Stromal cell of bone marrow (primary cell): ENCODE data around the gene PPP4R3B.
A peak's percentile ranks its signal among the peaks of the same experiment; 100 is the strongest.
"Not testable (repeated sequence)": the region's sequence is repeated elsewhere in the genome, so short reads cannot be mapped to it uniquely, and the experiment has no call there.

Experiments used
- DNase-seq: peaks from one replicate; pipeline ENCODE4 v3.0.0-alpha.2; 2012; ENCODE audit warnings: low read depth

The PPP4R3B gene

DNA sequence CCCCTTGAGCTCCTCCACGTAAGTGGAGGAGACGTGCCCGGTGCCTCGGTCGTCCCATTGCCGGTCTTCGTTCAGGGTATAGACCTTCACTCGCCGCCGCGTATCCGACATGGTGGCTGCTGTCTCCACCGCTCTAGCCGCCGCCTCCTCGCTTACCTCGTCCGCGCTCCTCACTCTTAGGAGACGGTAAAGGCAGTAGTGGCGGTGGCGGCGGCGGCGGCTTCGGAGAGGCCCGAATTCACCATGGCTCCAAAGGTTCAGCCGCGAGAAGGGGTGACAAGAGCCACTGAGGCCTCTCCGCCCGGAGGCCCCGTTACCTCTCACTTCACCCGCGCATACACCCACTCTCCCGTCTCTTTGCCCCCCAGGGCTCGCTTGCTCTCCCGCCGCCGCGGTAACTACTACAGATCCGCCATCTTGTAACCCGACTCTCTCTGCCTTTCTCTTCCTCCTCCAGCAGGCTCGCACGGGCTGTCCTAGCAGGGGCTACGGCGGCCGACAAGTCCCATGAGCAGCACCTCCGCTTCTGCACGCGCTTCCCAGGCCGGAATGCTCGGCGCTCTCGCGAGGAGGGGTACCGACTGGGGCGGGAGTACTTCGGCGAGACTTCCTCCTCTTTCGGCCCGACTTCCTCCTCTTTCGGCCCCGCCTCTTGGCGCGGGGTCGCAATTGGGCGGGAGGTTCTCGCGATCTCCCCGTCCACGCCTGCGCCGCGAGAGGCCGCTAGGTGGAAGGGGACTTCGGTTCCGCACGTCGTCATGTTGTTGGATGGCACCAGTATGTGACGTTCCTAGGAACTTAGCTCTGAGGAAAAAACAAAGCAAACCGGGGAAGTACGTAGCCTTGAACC, at the start of gene PPP4R3B:
PPP4R3B (minus strand) TSS at position 448 of the 850 bp plus-strand sequence; CDS start at position 111, 337 bp downstream.
- peak; percentile 99 for DNase-seq

DNA sequence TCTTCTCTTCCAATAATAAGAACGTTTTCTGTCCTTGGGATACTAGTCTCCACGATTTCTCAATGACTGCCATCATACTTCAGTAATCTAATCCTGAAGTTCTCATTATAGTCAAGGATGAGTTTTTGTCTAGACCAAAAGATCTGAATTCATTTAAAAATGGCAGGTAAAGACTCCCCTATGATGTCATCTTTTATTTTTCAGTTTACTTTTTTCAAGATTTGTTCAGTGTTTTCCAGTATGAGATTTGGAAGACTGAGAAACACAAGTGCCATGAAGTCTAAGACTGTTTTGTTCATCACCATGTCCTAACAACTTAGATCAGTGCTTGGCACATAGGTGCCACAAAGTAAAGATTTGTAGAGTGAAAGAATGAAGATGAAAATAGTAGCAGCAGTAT, 35.8 kb upstream of the PPP4R3B start:
- DNase-seq, result no peak

DNA sequence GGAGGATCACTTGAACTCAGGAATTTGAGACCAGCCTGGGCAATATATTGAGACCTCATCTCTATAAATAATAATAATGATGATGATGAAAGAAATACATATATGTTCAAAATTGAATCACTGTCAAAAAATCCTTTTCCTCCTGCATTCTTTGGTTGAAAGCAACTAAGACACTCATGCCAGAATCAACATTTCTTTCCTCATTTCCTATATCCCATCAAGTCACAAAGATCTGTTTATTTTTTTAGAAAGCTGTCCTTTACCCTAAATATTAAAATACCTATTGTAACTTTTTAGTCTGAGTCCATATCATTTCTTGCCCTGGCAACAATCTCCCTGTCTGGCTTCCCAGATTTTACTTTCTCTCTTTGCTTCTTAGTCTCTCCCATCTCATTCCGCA, 31.8 kb upstream of the PPP4R3B start:
- DNase-seq, result no peak

DNA sequence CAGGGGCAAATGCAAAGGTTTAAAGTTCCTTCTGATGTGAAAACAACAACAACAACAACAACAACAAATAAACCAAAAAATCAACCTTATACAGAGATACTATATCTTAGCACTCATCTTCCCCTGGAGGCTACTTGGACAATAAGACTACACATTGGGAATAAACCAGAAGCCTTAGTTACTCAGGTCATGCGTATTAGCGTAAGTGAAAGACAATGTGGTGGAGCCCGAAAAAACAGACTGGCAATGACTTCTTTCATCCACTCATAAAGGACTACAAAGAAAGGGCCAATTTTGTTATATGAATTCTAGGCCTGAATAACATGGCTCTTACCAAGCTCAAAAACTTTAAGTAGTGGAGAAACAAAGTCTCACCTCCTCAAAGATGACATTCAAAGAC, 19.4 kb upstream of the PPP4R3B start:
- no peak for DNase-seq

DNA sequence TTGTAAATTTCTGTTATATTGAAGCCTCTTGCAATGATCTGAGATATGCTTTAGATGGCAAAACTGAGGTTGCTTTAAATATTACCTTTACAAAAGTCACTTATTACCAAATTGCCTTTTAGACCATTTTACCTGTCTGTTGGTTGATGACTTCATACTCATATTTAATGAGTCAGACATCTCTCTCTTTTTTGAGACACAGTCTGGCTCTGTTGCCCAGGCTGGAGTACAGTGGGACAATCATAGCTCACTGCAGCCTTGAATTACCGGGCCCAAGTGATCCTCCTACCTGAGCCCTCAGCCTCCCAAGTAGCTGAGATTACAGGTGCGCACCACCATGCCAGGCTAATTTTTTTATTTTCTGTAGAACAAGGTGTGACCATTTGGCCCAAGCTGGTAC, 11.5 kb upstream of the PPP4R3B start:
- DNase-seq, result no peak

DNA sequence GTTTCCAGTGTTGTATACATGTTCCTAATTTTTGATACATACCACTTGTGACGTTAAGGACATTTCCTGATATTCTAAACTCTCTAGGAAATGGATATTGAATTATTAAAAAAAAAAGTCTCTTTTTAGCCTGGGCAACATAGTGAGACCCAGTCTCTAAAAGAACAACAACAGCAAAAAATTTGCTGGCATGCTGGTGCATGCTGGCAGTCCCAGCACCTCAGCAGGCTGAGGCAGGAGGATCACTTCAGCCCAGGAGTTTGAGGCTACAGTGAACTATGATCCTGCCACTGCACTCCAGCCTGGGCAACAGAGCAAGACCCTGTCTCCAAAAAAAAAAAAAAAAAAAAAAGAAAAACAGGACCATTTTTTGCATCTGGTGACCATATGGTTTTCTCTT, 10.5 kb upstream of the PPP4R3B start:
- DNase-seq, result no peak

DNA sequence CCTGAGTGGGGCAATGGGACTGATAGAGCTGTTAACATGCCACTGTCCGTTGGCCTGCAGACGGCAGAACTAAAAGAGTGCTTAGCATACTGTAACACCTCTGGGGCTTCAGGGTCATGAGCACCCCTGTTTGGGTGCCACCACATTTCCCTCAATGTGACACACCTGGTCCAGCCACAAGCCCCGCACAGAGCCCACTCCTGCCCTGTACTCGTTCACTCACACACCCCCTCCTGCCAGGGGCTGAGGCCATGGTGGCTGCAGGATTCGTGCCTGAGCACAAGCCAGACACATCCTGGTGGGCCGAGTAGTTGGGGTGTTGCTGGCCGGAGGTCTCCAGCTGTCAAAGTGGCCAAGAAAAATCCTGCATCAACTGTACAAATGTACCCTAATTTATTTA, 4.4 kb upstream of the PPP4R3B start:
- no peak for DNase-seq

DNA sequence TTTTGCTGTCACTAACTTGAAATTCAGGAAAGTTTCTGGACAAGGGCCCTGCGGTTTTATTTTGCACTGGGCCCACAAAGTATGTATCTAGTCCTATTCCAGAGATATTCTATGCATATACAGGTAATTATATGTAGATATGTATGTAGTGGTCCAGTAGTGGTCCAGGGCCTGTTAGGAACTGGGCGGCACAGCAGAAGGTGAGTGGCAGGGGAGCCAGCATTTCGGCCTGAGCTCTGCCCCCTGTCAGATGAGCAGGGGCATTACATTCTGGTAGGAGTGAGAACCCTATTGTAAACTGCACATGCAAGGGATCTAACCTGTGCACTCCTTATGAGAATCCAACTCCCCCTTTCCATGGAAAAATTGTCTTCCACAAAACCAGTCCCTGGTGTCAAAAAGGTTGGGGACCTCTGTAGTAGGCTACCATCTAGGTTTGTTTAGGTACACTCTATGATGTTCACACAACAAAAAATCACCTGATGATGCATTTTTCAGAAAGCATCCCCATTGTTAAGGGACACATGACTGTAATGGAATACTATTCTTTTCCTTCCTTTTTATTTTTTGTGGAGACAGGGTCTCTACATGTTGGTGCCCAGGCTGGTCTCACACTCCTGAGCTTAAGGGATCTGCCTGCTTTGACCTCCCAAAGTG, 2.8 kb upstream of the PPP4R3B start:
- DNase-seq, result no peak

DNA sequence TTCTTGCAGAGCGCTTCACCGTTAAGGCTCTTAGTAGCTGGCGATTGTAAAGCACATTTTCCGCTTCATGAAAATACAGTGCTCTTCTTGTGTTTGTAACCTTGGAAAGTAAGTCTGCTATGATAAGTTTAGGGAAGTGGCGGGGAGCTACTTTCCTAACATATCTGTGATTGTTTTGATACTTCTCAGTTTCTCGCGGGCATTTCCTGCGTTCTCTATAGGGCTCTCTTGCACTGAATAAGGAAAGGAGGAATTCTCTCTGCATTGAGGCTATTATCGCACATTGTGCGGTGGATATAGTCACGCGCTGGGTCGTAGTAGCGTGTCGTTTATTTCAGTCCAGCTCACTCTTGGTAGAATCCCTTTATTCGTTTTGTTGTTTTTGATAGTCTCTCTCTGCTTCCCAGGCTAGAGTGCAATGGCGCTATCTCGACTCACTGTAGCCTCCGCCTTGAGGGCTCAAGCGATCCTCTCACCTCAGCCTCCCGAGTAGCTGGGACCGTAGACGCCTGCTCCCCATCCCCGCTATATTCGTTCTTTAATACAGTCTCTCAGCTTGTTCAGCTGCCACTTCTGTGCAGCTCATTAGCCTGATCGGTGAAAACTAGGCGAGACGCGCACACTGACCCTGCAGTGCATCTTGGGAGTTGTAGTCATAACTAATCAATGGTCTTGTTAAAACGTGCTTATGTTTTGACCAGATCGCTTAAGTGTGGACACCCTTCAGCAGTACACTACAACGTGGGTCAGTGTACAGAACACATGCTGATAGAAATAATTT, 1.0 kb upstream of the PPP4R3B start:
- peak; percentile 34 for DNase-seq

DNA sequence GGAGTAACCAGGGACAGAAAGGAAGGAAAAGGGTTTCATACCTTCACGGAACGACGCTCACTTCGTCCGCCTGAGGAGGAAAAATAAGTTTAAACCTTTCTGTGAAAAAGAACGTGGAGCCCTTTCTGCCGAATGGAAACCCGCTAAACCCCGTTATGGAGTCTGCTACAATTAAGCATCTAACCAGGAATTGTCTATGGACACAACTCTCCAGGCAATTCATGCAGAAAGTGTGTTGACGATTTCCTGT, 528 bp upstream of the PPP4R3B start:
- no peak for DNase-seq

DNA sequence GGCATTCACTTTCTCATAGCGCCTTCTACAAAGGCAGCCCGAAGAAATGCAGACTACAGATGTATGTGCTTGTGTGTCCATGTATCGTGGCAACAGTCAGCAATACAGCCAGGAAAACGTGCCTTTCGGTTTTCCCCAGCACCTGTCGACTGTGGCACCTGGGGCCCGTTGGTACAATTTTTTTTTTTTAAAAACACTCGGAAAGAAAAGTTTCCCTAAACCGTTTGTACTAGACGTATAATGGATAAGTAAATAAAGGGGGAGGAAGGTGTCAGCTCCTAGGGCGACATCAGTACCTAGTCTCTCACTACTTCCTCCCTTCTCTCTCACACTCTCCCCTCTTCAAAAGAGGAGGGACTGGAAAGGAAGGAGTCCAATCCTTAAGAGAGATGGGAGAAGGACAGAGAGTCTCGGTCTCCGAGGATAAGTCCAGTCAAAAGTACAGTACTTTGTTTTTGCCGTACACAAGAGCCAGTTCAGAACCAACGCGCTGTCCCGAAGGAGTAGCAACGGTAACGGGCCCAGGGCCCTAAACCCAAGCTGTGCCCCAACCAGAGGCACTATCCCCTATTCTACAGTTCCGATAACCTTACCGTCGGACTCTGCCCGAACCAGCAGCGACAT, 759 bp downstream of the PPP4R3B start:
- DNase-seq, result peak; percentile 30

DNA sequence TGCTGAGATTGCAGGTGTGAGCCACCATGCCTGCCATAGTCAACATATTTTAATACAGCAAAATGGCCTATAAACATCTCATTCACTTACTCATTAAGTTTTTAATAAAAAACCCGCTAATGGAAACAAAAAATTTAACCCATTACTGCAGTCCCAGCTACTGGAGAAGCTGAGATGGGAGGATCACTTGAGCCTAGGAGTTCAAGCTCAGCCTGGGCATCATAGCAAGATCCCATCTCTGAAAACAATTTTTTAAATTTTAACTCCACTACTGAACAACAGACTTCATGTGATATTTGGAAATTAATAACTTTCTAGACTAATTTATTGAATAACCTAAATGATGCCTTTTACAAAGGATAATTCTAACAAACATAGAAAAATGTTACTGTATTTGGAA, 5.4 kb downstream of the PPP4R3B start:
- DNase-seq, result no peak

DNA sequence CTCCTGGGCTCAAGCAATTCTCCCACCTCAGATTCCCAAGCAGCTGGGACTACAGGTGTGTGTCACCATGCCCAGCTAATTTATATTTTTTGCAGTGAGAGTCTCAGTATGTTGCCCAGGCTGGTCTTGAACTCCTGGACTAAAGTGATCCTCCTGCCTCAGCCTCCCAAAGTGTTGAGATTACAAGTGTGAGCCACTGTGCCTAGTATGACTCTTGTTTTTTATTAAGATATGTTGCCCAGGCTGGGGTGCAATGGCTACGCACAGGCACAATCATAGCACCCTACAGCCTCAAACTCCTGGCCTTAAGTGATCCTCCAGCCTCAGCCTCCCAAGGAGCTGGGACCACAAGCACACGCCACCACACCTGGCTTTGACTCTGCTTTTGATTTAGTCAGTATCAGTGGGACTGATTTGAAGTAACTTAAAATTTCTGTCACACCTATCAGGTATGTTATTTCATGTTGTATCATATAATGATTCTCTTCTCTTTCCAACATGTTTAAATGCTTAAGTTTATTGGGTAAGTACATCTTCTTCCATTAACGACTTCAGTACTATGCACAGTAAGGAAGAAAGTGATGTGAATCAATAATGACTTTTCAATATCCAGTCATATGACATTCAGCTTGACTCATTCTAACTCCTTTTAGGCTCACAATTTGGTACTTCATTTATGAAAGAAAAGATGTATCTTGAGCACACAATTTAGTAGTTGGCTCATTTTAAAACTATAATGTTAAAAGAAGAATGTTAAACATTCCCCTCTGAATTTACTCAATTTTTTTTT, 6.3 kb downstream of the PPP4R3B start:
- DNase-seq, result no peak

DNA sequence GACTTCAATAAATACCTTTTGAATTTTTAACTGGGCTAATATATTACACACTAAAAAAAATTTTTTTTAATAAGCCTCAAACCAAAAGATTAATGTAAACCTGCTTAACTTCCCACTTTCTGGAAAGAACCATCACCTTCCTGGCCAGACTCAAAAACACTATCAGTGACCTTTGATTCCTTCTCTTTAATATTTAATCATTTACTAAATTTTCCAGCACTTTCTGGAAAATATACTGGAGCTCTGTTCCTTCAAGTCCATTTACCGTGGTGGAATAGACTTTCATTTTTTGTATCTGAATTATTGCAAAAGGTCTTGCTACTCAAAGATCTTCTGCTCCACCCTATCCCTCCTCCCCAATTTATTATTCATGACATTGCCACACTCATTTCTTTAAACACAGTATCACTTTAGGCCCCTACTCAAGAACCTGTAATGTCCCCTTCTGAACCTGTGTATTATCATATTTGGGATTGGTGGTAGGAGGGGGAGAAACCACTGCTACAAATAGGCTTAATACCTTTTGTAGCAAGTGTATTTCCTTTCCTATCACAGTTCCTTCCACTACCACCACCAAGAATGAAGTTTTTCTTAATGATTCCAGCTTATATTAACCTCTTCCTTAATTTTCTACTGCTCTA, 7.4 kb downstream of the PPP4R3B start:
- no peak for DNase-seq

DNA sequence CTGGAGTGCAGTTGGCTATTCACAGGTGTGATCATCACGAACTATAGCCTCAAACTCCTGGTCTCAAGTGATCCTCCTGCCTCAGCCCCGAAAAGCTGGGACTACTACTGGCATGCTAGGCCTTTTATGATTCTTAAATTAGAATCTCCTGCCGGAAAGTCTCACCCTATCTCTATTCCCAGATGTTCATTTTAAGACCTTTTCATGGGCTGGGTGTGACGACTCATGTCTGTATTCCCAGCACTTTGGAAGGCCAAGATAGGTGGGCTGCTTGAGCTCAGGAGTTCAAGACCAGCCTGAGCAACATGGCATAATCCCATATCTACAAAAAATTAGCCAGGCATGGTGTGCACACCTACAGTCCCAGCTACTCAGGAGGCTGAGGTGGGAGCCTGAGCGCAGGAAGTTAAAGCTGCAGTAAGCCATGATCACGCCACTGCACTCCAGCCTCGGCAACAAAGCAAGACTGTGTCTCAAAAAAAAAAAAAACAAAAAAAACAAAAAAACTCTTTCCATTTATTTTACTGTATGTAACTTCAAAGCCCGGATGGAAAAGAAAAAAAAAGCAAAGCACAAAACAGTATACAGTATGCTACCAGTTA, 8.1 kb downstream of the PPP4R3B start:
- no peak for DNase-seq

DNA sequence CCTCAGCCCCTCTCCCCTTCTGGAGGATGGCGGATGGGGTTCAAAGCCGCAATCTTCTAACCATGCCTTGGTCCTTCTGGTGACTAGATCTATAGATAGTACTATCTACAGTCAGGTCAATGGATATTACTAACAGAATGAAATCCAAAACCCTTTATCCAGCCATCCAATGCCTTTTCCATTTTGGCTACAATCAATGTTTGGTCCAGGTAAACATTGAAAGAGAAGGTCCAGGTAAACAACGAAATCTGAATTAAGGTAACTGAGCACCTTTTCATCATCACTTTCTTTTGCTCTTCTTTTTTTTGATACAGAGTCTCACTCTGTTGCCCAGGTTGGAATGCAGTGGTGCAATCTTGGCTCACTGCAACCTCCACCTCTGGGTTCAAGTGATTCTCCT, 9.7 kb downstream of the PPP4R3B start:
- DNase-seq, result no peak

DNA sequence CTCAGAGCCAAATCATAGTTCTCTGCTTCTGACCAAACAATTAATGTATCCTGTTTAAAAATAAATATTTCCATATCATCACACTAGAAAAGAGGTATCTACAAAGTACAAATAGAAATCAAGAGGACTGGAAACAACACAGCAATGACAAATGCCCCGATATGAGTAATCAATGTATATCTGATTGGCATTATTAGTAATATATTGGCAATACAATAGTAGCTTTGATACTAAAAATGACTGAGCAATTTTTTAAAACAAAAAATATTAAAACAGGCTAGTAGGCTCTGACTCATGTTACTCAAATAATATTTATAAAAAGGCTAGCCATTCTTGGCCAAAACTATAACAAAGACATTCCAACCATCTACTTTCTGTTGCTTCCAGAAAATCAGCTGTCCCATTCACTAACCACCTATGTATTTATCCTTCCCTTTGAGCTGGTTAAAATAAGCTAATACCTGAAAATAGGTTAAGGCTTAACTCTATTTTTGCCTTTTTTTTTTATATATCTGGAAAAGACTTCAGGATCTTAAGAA, 13.3 kb downstream of the PPP4R3B start:
- no peak for DNase-seq

DNA sequence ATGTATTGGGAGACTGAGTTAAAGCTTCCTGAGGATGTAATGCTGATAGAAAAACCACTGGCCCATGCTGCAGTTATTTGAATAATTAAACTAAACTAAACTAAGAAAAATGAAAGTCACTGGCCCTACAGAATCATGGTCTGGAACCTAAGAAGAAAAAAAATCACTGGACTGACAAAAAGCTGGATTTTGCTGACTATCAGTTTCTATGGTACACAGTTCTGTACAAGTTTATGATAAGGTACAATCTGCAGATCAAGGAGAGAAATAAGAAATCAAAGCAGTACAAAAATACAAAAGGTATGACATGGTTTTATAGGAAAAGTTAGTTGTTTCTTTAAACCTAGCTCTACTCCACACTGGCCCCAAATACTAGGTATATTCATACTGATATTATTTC, 15.6 kb downstream of the PPP4R3B start:
- DNase-seq, result no peak

DNA sequence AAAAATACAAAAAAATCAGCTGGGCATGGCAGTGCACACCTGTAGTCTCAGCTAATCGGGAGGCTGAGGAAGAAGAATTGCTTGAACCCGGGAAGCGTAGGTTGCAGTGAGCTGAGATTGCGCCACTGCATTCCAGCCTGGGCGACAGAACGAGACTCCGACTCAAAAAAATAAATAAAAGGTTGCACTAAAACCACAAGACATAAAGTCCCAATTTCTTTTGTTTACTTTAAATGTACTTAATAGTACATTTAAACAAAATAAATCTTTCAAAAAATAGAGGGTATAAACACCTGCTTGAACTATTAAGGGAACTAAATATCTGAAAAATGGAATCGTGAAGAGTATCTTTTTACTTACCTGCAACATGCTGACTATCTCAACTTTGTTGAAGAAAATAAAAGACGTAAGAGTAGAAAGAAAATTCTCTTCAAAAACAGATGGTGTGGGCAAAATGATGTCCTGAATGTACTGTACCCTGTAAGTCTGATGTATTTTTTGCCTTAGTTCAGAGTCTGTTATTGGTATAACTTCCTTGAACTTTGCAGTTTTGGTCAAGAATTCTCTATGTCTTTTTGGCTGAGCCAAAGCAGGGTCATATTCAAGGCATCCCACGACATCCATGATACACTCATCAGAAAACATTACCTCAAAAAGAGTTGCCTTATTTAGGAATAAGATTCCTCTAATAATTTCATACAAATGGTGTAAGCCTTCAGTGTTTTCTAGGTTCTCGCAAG, 19.2 kb downstream of the PPP4R3B start:
- no peak for DNase-seq

DNA sequence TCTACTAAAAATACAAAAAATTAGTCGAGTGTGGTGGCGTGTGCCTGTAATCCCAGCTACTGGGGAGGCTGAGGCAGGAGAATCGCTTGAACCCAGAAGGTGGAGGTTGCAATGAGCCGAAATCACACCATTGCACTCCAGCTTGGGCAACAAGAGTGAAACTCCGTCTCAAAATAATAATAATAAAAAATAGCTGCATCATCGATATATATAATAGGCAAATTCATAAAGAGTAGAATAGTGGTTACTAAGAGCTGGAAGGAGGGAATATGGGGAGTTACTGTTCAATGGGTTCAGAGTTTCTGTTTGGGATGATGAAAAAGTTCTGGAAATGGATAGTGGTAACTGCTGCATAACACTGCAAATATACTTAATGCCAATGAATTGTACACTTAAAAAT, 20.6 kb downstream of the PPP4R3B start:
- DNase-seq, result not testable (repeated sequence)
